GM12878 (cell line): ENCODE measurements around the gene MYOM1. TPM values are rescaled to one million over a fixed set of nuclear protein-coding genes. Genes with fewer than 3 reads are reported as not detected.

ENCODE experiments used
- ATAC-seq: fragments of 200-7000 bp; cut with Tn5 transposase; 3 replicates; pipeline ENCODE4 v1.9.1; 2020; ENCODE audit warnings: mild to moderate bottlenecking, moderate library complexity
- BruUV-seq: library from RNA; stranded (reverse); fragments of 400-500 nt; replicated peaks from 2 replicates; lab custom pipeline; 2021; lab: Mats Ljungman, UMichigan
- CTCF ChIA-PET: fragments of 300-600 bp; sonication (Branson Sonifier 250); formaldehyde crosslinking; extraction: SDS; loops from one replicate; lab custom pipeline; 2021; ENCODE audit warnings: inconsistent platforms; lab: Yijun Ruan, JAX
- POLR2A ChIA-PET: fragments of 350-600 bp; formaldehyde crosslinking; extraction: SDS; loops from one replicate; lab custom pipeline; 2021; ENCODE audit warnings: inconsistent platforms; lab: Charles Lee
- RAD21 ChIA-PET: fragments of 300-600 bp; sonication (Branson Sonifier 250); formaldehyde crosslinking; loops from one replicate; lab custom pipeline; 2023; ENCODE audit warnings: antibody characterized with exemption; ENCODE audit not compliant: unreplicated experiment; lab: Charles Lee
- SMC1A ChIA-PET: fragments of 300-600 bp; sonication (Branson Sonifier 250); formaldehyde crosslinking; loops from one replicate; lab custom pipeline; 2023; ENCODE audit not compliant: unreplicated experiment, uncharacterized antibody; lab: Charles Lee
- DNase-seq: peaks from one replicate; pipeline ENCODE4 v3.0.0-alpha.2; 2011; ENCODE audit warnings: low read depth, low spot score
- FAIRE-seq: peaks from 3 replicates; lab custom pipeline; 2011; peaks lifted over from hg19 to GRCh38; lab: Jason Lieb, UNC
- H2AFZ ChIP-seq: 2 replicates; pipeline ENCODE4 v1.6.0; 2011; ENCODE audit warnings: low read depth, low read length, control low read depth; ENCODE audit not compliant: control insufficient read depth
- H3K27ac ChIP-seq: 2 replicates; pipeline ENCODE4 v1.5.1; 2011; ENCODE audit warnings: control low read depth; ENCODE audit not compliant: control insufficient read depth, insufficient read depth
- H3K27me3 ChIP-seq, 2 experiments: replicated peaks in 1 of 2; 2 replicates each; pipeline versions ENCODE4 v1.6.0 to v1.6.1; 2011; ENCODE audit warnings: low read length in 1 of 2; ENCODE audit not compliant: control insufficient read depth in 2 of 2, insufficient read depth in 2 of 2
- H3K36me3 ChIP-seq, 2 experiments: 2 replicates each; pipeline ENCODE4 v1.5.1; 2011; ENCODE audit warnings: low read length in 1 of 2; ENCODE audit not compliant: control insufficient read depth in 2 of 2, insufficient read depth in 2 of 2
- H3K4me1 ChIP-seq: 2 replicates; pipeline ENCODE4 v1.6.1; 2011; ENCODE audit warnings: mild to moderate bottlenecking, low read length, moderate library complexity, mixed read lengths; ENCODE audit not compliant: control insufficient read depth, insufficient read depth
- H3K4me2 ChIP-seq: 2 replicates; pipeline ENCODE4 v1.6.0; 2011; ENCODE audit warnings: control low read depth; ENCODE audit not compliant: control insufficient read depth, insufficient read depth
- H3K4me3 ChIP-seq: fragments of 200-600 bp; sonication (generic); 2 replicates; pipeline ENCODE4 v1.5.1; 2016
- H3K79me2 ChIP-seq: 2 replicates; pipeline ENCODE4 v1.6.0; 2011; ENCODE audit warnings: low read length; ENCODE audit not compliant: control insufficient read depth, insufficient read depth
- H3K9ac ChIP-seq: 2 replicates; pipeline ENCODE4 v1.8.0; 2011; ENCODE audit warnings: low read length, control low read depth, mixed read lengths; ENCODE audit not compliant: control insufficient read depth, insufficient read depth
- H3K9me3 ChIP-seq: replicated peaks from 3 replicates; pipeline ENCODE4 v1.5.1; 2011; ENCODE audit warnings: mild to moderate bottlenecking, low read length; ENCODE audit not compliant: control insufficient read depth, insufficient read depth
- H4K20me1 ChIP-seq: 2 replicates; pipeline ENCODE4 v1.6.0; 2011; ENCODE audit not compliant: control insufficient read depth, insufficient read depth
- JUNB ChIP-seq: IDR thresholded peaks from 2 replicates; pipeline ENCODE4 v1.6.1; 2016; ENCODE audit warnings: antibody characterized with exemption, mild to moderate bottlenecking
- POU2F2 ChIP-seq: IDR thresholded peaks from 3 replicates; pipeline ENCODE4 v1.6.1; 2011; ENCODE audit warnings: low read depth, mild to moderate bottlenecking, low read length, borderline replicate concordance
- RUNX3 ChIP-seq: IDR thresholded peaks from 2 replicates; pipeline ENCODE4 v1.6.1; 2012; ENCODE audit warnings: low read length, inconsistent platforms
- SPI1 ChIP-seq: IDR thresholded peaks from 2 replicates; pipeline ENCODE4 v1.6.1; 2011; ENCODE audit warnings: low read depth, mild to moderate bottlenecking, low read length, moderate library complexity, borderline replicate concordance; ENCODE audit not compliant: insufficient read depth
- USF2 ChIP-seq: IDR thresholded peaks from 2 replicates; pipeline ENCODE4 v1.6.1; 2011; ENCODE audit warnings: low read depth, low read length, improper control_type of control experiment, borderline replicate concordance
- WGBS: methylation state at CpG from one replicate; pipeline ENCODE4 v1.1.6; 2016; ENCODE audit warnings: low lambda C conversion rate; ENCODE audit not compliant: insufficient replicate concordance, insufficient coverage; ENCODE audit errors: missing lambda C conversion rate; 5-methylcytosine and 5-hydroxymethylcytosine counted together
- in situ Hi-C: fragments of 300-500 bp; cut with MboI; formaldehyde crosslinking; loops from 9 replicates; pipeline ENCODE4 v1.14.3; 2018; ENCODE audit warnings: mixed read lengths
- intact Hi-C: fragments of 100-400 bp; cut with micrococcal nuclease; formaldehyde crosslinking; loops from one replicate; pipeline ENCODE4 v1.14.2; 2022; ENCODE audit not compliant: unreplicated experiment
- polyA plus RNA-seq, 11 experiments: library from polyadenylated mRNA; depleted of rRNA in 4 of 11; unstranded in 6 of 11; stranded (reverse) in 5 of 11; fragments of >200 nt; fragmentation: Nextera tagmentation in 4 of 11; fragmentation: Illumina TruSeq in 1 of 11; extraction: Ambion mirVana in 4 of 11; extraction: Trizol in 1 of 11; gene quantifications; 1 replicate in 1 of 11; 2 replicates in 10 of 11; pipeline versions ENCODE4 v1.2.1 to v1.2.3, GENCODE V29; 2011 to 2016; ENCODE audit warnings: inconsistent platforms in 2 of 11, missing spikeins in 2 of 11, low read depth in 1 of 11
- total RNA-seq, 4 experiments: library from RNA; depleted of rRNA in 3 of 4; stranded (reverse); fragments of >200 nt in 3 of 4; fragmentation: Illumina TruSeq in 1 of 4; extraction: Trizol in 1 of 4; gene quantifications; 2 replicates each; pipeline versions ENCODE4 v1.2.1 to v1.2.3, GENCODE V29; 2013 to 2021
- TF ChIP-seq, protein P1 (sequence below): IDR thresholded peaks from 2 replicates; pipeline ENCODE4 v1.6.1; 2011; ENCODE audit warnings: mild to moderate bottlenecking, low read depth, low read length, moderate library complexity; ENCODE audit not compliant: insufficient replicate concordance

Gene MYOM1
- total and polyA plus RNA-seq, 10 of the 15 experiments (the other 5 are each of a cell fraction or from before 2014, with no cell fraction given) = 0.06 to 1.0 (median 0.57) TPM

GRCh38 chr18:3192752-3193151 is 27.0 kb downstream of the MYOM1 start:
- H3K4me2 ChIP-seq = no peak overlapping the region
- FAIRE-seq = no peak
- SMC1A ChIA-PET = interaction anchor here (0.6 to 1.4 kb wide), 8 partner anchors 15 to 298 kb away, joined by 3 to 4 read pairs (median 4); no protein-coding TSS in a partner anchor
- in situ Hi-C loops = no loop called here
- no peak for ATAC-seq
- no peaks in the 10 kb centered on the region for H3K9me3 ChIP-seq
- POLR2A ChIA-PET = no interaction called here
- H3K36me3 ChIP-seq = no peaks in the 10 kb centered on the region
- intact Hi-C loops = no loop called here
- 63% methylated on average over 2 of the region's 2 CpGs for WGBS
- RAD21 ChIA-PET = interaction anchor here (1.3 to 2.4 kb wide), 2 partner anchors 14 to 41 kb away, joined by 4 to 7 read pairs; no protein-coding TSS in a partner anchor
- H3K27me3 ChIP-seq = no peaks in the 10 kb centered on the region
- H3K27ac ChIP-seq = no peak overlapping the region
- H4K20me1 ChIP-seq = no peaks in the 10 kb centered on the region
- no peak overlapping the region for H3K9ac ChIP-seq
- H2AFZ ChIP-seq = no peak overlapping the region
- no peak for DNase-seq
- no peaks in the 10 kb centered on the region for H3K79me2 ChIP-seq
- TF ChIP-seq SPI1 (no peak), JUNB (peak; percentile 20; the same call in 1 of the 2 replicates), POU2F2 (no peak), RUNX3 (peak; percentile 22; the same call in 1 of the 2 replicates)
- TF ChIP-seq, protein P1, sequence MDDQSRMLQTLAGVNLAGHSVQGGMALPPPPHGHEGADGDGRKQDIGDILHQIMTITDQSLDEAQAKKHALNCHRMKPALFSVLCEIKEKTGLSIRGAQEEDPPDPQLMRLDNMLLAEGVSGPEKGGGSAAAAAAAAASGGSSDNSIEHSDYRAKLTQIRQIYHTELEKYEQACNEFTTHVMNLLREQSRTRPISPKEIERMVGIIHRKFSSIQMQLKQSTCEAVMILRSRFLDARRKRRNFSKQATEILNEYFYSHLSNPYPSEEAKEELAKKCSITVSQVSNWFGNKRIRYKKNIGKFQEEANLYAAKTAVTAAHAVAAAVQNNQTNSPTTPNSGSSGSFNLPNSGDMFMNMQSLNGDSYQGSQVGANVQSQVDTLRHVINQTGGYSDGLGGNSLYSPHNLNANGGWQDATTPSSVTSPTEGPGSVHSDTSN = no peak
- TF ChIP-seq, all 136 proteins: peak for 2
- Histone ChIP-seq H3K4me3 (no peak overlapping the region), H3K4me1 (no peaks in the 10 kb centered on the region)
- CTCF ChIA-PET = interaction anchor here (0.8 to 3.3 kb wide), 6 partner anchors 11 to 42 kb away, joined by 3 to 20 read pairs (median 4); no protein-coding TSS in a partner anchor
- BruUV-seq = no TSS peak

DNA sequence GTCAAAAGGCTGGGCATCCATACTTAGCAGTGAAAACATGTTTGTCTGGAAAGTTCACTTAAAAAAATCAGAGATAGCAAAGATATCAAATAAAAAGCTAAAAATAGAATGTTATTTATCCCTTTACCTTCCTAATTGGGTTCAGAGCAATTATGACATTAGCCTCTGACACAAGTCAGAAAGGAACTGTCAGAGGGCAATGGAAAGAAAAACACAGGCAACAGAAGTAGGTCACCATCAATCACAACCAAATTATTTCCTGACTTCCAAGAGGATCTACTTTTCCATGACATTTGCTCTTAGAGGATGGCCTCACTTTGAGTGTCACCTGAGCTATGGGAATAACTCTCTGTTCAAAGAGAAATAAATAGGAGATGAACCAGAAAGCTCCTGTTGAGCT is 27.5 kb downstream of the MYOM1 start:
- H3K4me2 ChIP-seq = no peak overlapping the region
- H3K4me3 ChIP-seq = no peak overlapping the region
- FAIRE-seq (no peak), ATAC-seq (no peak), DNase-seq (no peak)
- H3K9ac ChIP-seq = no peak overlapping the region
- H3K79me2 ChIP-seq = no peaks in the 10 kb centered on the region
- ChIA-PET CTCF (interaction anchor here (0.6 to 3.3 kb wide), 7 partner anchors 10 to 41 kb away, joined by 3 to 20 read pairs (median 3); no protein-coding TSS in a partner anchor), RAD21 (interaction anchor here (1.3 to 2.4 kb wide), 2 partner anchors 13 to 41 kb away, joined by 4 to 7 read pairs; no protein-coding TSS in a partner anchor), POLR2A (no interaction called here)
- no peak overlapping the region for H3K27ac ChIP-seq
- TF ChIP-seq USF2 = no peak
- TF ChIP-seq, all 136 proteins: peak for 0
- H4K20me1 ChIP-seq = no peaks in the 10 kb centered on the region
- intact Hi-C loops (no loop called here), in situ Hi-C loops (no loop called here)
- SMC1A ChIA-PET = interaction anchor here (0.6 to 1.1 kb wide), 3 partner anchors 15 to 297 kb away, joined by 3 to 4 read pairs (median 3); no protein-coding TSS in a partner anchor
- no peaks in the 10 kb centered on the region for H3K27me3 ChIP-seq
- H3K9me3 ChIP-seq = no peaks in the 10 kb centered on the region
- H2AFZ ChIP-seq = no peak overlapping the region
- H3K36me3 ChIP-seq = no peaks in the 10 kb centered on the region
- no TSS peak for BruUV-seq
- no peaks in the 10 kb centered on the region for H3K4me1 ChIP-seq
